HepG2 (cell line): ENCODE results near the gene SLC9A9. TPM values are rescaled to one million over a fixed set of nuclear protein-coding genes. Genes with fewer than 3 reads are reported as not detected.

ENCODE experiments used
- ATAC-seq: fragments of 200-7000 bp; cut with Tn5 transposase; 3 replicates; pipeline ENCODE4 v1.9.1; 2020; ENCODE audit warnings: mild to moderate bottlenecking, moderate library complexity
- BruUV-seq: library from RNA; stranded (reverse); fragments of 400-500 nt; replicated peaks from 2 replicates; lab custom pipeline; 2021; lab: Mats Ljungman, UMichigan
- CTCF ChIA-PET: fragments of 300-600 bp; formaldehyde crosslinking; extraction: SDS; loops from one replicate; lab custom pipeline; 2021; ENCODE audit warnings: low total read pairs, inconsistent platforms, low intra/inter-chr PET ratio; lab: Yijun Ruan, JAX
- POLR2A ChIA-PET: fragments of 350-600 bp; sonication (Branson Sonifier 250); formaldehyde crosslinking; loops from one replicate; lab custom pipeline; 2020; ENCODE audit warnings: antibody characterized with exemption, inconsistent platforms; lab: Yijun Ruan, JAX
- DNase-seq: peaks from one replicate; pipeline ENCODE4 v3.0.0-alpha.2; 2015; ENCODE audit warnings: low spot score
- FAIRE-seq: peaks from 3 replicates; lab custom pipeline; 2011; peaks lifted over from hg19 to GRCh38; lab: Jason Lieb, UNC
- H2AFZ ChIP-seq: one replicate; pipeline ENCODE4 v1.6.1; 2011; ENCODE audit warnings: low read length, inconsistent platforms
- H3K27ac ChIP-seq: fragments of 300-600 bp; 3 replicates; pipeline ENCODE4 v1.8.0; 2011; ENCODE audit warnings: mixed run types, mild to moderate bottlenecking, mixed read lengths, low read length, inconsistent platforms; ENCODE audit not compliant: insufficient read depth; ENCODE audit errors: extremely low read length
- H3K27me3 ChIP-seq, 2 experiments: fragments of 200-600 bp in 1 of 2; 2 replicates in 1 of 2; 3 replicates in 1 of 2; pipeline versions ENCODE4 v1.6.0 to v1.8.0; 2011; ENCODE audit warnings: low read length in 2 of 2, mild to moderate bottlenecking in 2 of 2, moderate library complexity in 2 of 2, inconsistent platforms in 1 of 2; ENCODE audit not compliant: insufficient read depth in 2 of 2, control insufficient read depth in 1 of 2
- H3K36me3 ChIP-seq, 2 experiments: fragments of 200-600 bp in 1 of 2; replicated peaks in 1 of 2; 2 replicates in 1 of 2; 3 replicates in 1 of 2; pipeline versions ENCODE4 v1.5.1 to v1.8.0; 2011; ENCODE audit warnings: low read length in 2 of 2, inconsistent platforms in 1 of 2; ENCODE audit not compliant: insufficient read depth in 2 of 2, control insufficient read depth in 1 of 2
- H3K4me1 ChIP-seq: 2 replicates; pipeline ENCODE4 v1.5.1; 2012; ENCODE audit warnings: low read length, inconsistent platforms; ENCODE audit not compliant: insufficient read depth
- H3K4me2 ChIP-seq: 2 replicates; pipeline ENCODE4 v1.6.0; 2011; ENCODE audit warnings: low read depth, low read length, inconsistent platforms
- H3K4me3 ChIP-seq, 3 experiments: fragments of 200-600 bp in 1 of 3; sonication (generic), shearing (Covaris generic) in 1 of 3; replicated peaks in 1 of 3; 2 replicates each; pipeline ENCODE4 v1.5.1; 2011 to 2016; ENCODE audit warnings: low read length in 3 of 3, inconsistent platforms in 2 of 3, low read depth in 2 of 3, mild to moderate bottlenecking in 2 of 3, control low read depth in 1 of 3, mixed read lengths in 1 of 3; ENCODE audit not compliant: insufficient read depth in 1 of 3
- H3K79me2 ChIP-seq: one replicate; pipeline ENCODE4 v1.6.1; 2011; ENCODE audit warnings: low read length, inconsistent platforms; ENCODE audit not compliant: insufficient read depth
- H3K9ac ChIP-seq: 2 replicates; pipeline ENCODE4 v1.6.0; 2011; ENCODE audit warnings: mild to moderate bottlenecking, low read depth, low read length, inconsistent platforms; ENCODE audit not compliant: insufficient read depth
- H3K9me3 ChIP-seq: 2 replicates; pipeline ENCODE4 v1.5.1; 2012; ENCODE audit warnings: mild to moderate bottlenecking, low read length
- H4K20me1 ChIP-seq: 2 replicates; pipeline ENCODE4 v1.6.0; 2011; ENCODE audit warnings: inconsistent platforms, mild to moderate bottlenecking, low read length, moderate library complexity; ENCODE audit not compliant: insufficient read depth
- CC2D1A ChIP-seq: sonication (generic); formaldehyde crosslinking; IDR thresholded peaks from 2 replicates; pipeline ENCODE4 v1.8.1; 2023; ENCODE audit warnings: mild to moderate bottlenecking, missing genetic modification reagents
- DPF2 ChIP-seq: sonication (generic); formaldehyde crosslinking; IDR thresholded peaks from 2 replicates; pipeline ENCODE4 v1.4.0; 2020; ENCODE audit warnings: mild to moderate bottlenecking, low read depth, missing genetic modification reagents, borderline replicate concordance
- GTF3A ChIP-seq: sonication (generic); formaldehyde crosslinking; conservative IDR thresholded peaks from 2 replicates; pipeline ENCODE4 v1.4.0; 2020; ENCODE audit warnings: mild to moderate bottlenecking, missing genetic modification reagents
- KMT2B ChIP-seq: IDR thresholded peaks from 2 replicates; pipeline ENCODE4 v1.6.1; 2016; ENCODE audit warnings: missing genetic modification reagents, missing compliant biosample characterization
- SRSF1 ChIP-seq: fragments of 200-400 bp; formaldehyde crosslinking; optimal IDR thresholded peaks from 2 replicates; pipeline ENCODE3; 2017; ENCODE audit warnings: mild to moderate bottlenecking, low read depth, low read length, moderate library complexity
- TCF7 ChIP-seq: sonication (generic); IDR thresholded peaks from 2 replicates; pipeline ENCODE4 v1.6.1; 2016; ENCODE audit warnings: antibody characterized with exemption, low read depth
- TFDP1 ChIP-seq: IDR thresholded peaks from 2 replicates; pipeline ENCODE4 v1.6.1; 2016; ENCODE audit warnings: missing compliant biosample characterization, missing genetic modification reagents, borderline replicate concordance
- TMF1 ChIP-seq: sonication (generic); formaldehyde crosslinking; IDR thresholded peaks from 2 replicates; pipeline ENCODE4 v1.8.1; 2022; ENCODE audit warnings: low read depth, missing genetic modification reagents
- ZFP82 ChIP-seq: sonication (generic); formaldehyde crosslinking; IDR thresholded peaks from 2 replicates; pipeline ENCODE4 v1.5.1; 2020; ENCODE audit warnings: mild to moderate bottlenecking, missing genetic modification reagents, borderline replicate concordance
- ZNF441 ChIP-seq: sonication (generic); formaldehyde crosslinking; IDR thresholded peaks from 2 replicates; pipeline ENCODE4 v1.7.0; 2021; ENCODE audit warnings: missing genetic modification reagents, borderline replicate concordance
- ZNF552 ChIP-seq: sonication (generic); formaldehyde crosslinking; IDR thresholded peaks from 2 replicates; pipeline ENCODE4 v1.9.0; 2022; ENCODE audit warnings: missing genetic modification reagents, mild to moderate bottlenecking, borderline replicate concordance
- WGBS: methylation state at CpG from one replicate; pipeline ENCODE4 v1.1.6; 2017; ENCODE audit warnings: low lambda C conversion rate; 5-methylcytosine and 5-hydroxymethylcytosine counted together
- in situ Hi-C: cut with HindIII; loops from 2 replicates; pipeline ENCODE4 v1.10.0; 2017; ENCODE audit warnings: low pct_unique_long_range_greater_than_20kb; ENCODE audit not compliant: extremely low pct_ligation_motif_present
- intact Hi-C: fragments of 100-400 bp; cut with micrococcal nuclease; formaldehyde crosslinking; loops from one replicate; pipeline ENCODE4 v1.10.0; 2022; ENCODE audit not compliant: unreplicated experiment
- polyA plus RNA-seq, 8 experiments: library from polyadenylated mRNA; depleted of rRNA in 3 of 8; stranded (reverse) in 7 of 8; unstranded in 1 of 8; fragments of >200 nt; fragmentation: Illumina TruSeq in 4 of 8; extraction: Trizol in 4 of 8; gene quantifications; 2 replicates each; pipeline versions ENCODE4 v1.2.1 to v1.2.3, GENCODE V29; 2011 to 2016; ENCODE audit warnings: low read depth in 4 of 8, missing spikeins in 1 of 8, mixed read lengths in 1 of 8; ENCODE audit not compliant: insufficient read depth in 1 of 8
- total RNA-seq, 5 experiments: library from RNA; depleted of rRNA; stranded (reverse); fragments of >200 nt; fragmentation: Illumina TruSeq; extraction: Trizol; gene quantifications; 2 replicates each; pipeline ENCODE4 v1.2.3, GENCODE V29; 2016; ENCODE audit warnings: low read depth in 1 of 5
- TF ChIP-seq, protein P1 (sequence below): sonication (generic); formaldehyde crosslinking; IDR thresholded peaks from 2 replicates; pipeline ENCODE4 v1.5.0; 2020; ENCODE audit warnings: missing genetic modification reagents
- TF ChIP-seq, protein P2 (sequence below): fragments of 450-650 bp; IDR thresholded peaks from 2 replicates; pipeline ENCODE4 v1.6.1; 2016

The SLC9A9 gene
- total and polyA plus RNA-seq, 2 of the 13 experiments (the other 11 are each of a cell fraction or from before 2014, with no cell fraction given): not detected

- WGBS: 5% methylated on average over 5 of the region's 5 CpGs
- no peak overlapping the region for H3K4me2 ChIP-seq
- intact Hi-C loops (no loop called here), in situ Hi-C loops (no loop called here)
- peaks cover 0 to 8% of the 10 kb centered on the region in 2 experiments; a peak in 1 of 5 replicates for H3K27me3 ChIP-seq
- H3K9ac ChIP-seq: no peak overlapping the region
- no TSS peak for BruUV-seq
- no peaks in the 10 kb centered on the region for H3K36me3 ChIP-seq
- ATAC-seq: no peak
- no peak overlapping the region for H3K4me3 ChIP-seq
- no peaks in the 10 kb centered on the region for H3K4me1 ChIP-seq
- no peak for DNase-seq
- no peaks in the 10 kb centered on the region for H4K20me1 ChIP-seq
- no peak overlapping the region for H3K27ac ChIP-seq
- no peak overlapping the region for H2AFZ ChIP-seq
- ChIA-PET CTCF (no interaction called here), POLR2A (no interaction called here)
- H3K79me2 ChIP-seq: no peaks in the 10 kb centered on the region
- no peak for FAIRE-seq
- TF ChIP-seq TCF7: no peak
- TF ChIP-seq CC2D1A (CRISPR knock-in tag): no peak
- TF ChIP-seq TFDP1 (CRISPR knock-in tag): no peak
- TF ChIP-seq, protein P1, sequence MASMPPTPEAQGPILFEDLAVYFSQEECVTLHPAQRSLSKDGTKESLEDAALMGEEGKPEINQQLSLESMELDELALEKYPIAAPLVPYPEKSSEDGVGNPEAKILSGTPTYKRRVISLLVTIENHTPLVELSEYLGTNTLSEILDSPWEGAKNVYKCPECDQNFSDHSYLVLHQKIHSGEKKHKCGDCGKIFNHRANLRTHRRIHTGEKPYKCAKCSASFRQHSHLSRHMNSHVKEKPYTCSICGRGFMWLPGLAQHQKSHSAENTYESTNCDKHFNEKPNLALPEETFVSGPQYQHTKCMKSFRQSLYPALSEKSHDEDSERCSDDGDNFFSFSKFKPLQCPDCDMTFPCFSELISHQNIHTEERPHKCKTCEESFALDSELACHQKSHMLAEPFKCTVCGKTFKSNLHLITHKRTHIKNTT (CRISPR knock-in tag): no peak
- no peak for TF ChIP-seq ZNF441 (CRISPR knock-in tag)
- TF ChIP-seq ZNF552: no peak
- TF ChIP-seq GTF3A (CRISPR knock-in tag): no peak
- no peak for TF ChIP-seq TMF1 (CRISPR knock-in tag)
- TF ChIP-seq DPF2: no peak
- no peak for TF ChIP-seq KMT2B
- TF ChIP-seq, protein P2, sequence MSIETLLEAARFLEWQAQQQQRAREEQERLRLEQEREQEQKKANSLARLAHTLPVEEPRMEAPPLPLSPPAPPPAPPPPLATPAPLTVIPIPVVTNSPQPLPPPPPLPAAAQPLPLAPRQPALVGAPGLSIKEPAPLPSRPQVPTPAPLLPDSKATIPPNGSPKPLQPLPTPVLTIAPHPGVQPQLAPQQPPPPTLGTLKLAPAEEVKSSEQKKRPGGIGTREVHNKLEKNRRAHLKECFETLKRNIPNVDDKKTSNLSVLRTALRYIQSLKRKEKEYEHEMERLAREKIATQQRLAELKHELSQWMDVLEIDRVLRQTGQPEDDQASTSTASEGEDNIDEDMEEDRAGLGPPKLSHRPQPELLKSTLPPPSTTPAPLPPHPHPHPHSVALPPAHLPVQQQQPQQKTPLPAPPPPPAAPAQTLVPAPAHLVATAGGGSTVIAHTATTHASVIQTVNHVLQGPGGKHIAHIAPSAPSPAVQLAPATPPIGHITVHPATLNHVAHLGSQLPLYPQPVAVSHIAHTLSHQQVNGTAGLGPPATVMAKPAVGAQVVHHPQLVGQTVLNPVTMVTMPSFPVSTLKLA: no peak
- TF ChIP-seq SRSF1: no peak
- no peak for TF ChIP-seq ZFP82
- H3K9me3 ChIP-seq: no peaks in the 10 kb centered on the region
These were observed 532.5 kb downstream of the SLC9A9 start for GRCh38 chr3:143315766-143316165.
